GM06990 (cell line): ENCODE data around the gene DOCK4.

Experiments used
- DNase-seq: peaks from one replicate; pipeline ENCODE4 v3.0.0-alpha.2; 2011; ENCODE audit not compliant: insufficient read length; ENCODE audit errors: extremely low read depth
- H3K27me3 ChIP-seq: replicated peaks from 2 replicates; pipeline ENCODE4 v1.6.0; 2011; ENCODE audit warnings: low read length; ENCODE audit not compliant: control insufficient read depth, insufficient read depth
- H3K36me3 ChIP-seq: 2 replicates; pipeline ENCODE4 v1.5.1; 2011; ENCODE audit warnings: low read length; ENCODE audit not compliant: control insufficient read depth, insufficient read depth
- H3K4me3 ChIP-seq: replicated peaks from 2 replicates; pipeline ENCODE4 v1.5.1; 2011; ENCODE audit warnings: low read depth, mild to moderate bottlenecking, control low read depth, low read length
- CTCF ChIP-seq: IDR thresholded peaks from 2 replicates; pipeline ENCODE4 v1.5.1; 2011; ENCODE audit warnings: low read length, control low read depth, mild to moderate bottlenecking, inconsistent platforms; ENCODE audit not compliant: insufficient read depth, poor library complexity, severe bottlenecking

Gene DOCK4

DNA sequence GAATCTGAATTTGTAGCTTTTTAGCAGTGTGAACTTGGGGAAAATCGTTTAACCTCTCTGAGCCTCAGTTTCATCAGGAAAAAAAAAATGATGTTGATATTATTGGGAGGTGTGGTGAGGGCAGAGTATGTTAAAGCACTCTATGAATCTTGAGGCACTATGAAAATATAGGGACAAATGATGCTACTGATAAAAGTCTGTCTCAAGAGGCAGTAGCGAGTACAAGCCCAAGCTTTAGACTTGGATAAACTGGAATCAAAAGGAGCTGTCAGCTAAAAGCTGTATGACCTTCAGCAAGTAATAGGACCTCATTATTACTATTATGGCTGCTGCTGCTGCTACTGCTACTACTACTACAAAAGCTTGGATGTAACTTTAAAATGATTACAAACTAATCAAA lies 8.7 kb upstream of the DOCK4 start:
- Histone ChIP-seq H3K4me3 (no peak overlapping the region), H3K36me3 (no peaks in the 10 kb centered on the region), H3K27me3 (no peaks in the 10 kb centered on the region)
- DNase-seq = no peak
- no peak for TF ChIP-seq CTCF

DNA sequence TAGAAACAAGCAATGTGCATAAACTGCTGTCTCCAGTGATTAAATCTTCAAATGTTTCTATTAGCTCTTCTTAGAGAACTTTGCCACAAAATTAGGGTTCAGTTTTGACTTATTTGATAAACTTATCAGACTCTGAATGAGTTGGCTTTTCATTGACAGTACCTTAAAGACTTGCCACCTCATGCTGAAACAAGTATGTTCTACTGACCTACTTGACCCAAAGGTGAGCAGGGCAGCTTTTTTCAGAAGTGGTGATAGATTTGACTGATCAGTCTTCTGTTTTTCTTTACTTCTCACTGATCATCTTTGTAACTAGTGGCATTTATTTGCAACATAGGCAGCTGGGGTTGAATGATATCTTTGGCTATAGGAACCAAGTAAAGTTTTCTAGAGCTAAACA lies 8.1 kb upstream of the DOCK4 start:
- TF ChIP-seq CTCF = no peak
- DNase-seq = no peak
- H3K4me3 ChIP-seq = no peak overlapping the region
- H3K36me3 ChIP-seq = no peaks in the 10 kb centered on the region
- no peaks in the 10 kb centered on the region for H3K27me3 ChIP-seq

DNA sequence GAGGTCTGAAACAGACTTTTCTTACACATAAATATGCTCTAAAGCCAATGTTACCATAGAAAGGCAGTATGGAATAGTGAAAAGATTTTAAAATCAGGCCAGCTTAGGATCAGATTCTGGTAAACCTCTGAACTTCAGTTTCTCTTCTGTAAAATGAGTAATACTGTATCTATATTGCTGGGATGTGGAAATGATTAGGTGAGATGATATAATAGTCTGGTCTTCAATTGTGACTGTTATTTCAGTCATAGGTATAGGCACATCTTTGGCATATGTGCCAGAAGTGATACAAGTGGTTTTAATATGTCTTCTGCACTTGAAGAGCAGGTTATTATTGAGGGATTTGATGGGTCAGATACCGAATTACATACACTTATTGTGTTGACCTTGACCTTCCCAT lies 7.5 kb upstream of the DOCK4 start:
- Histone ChIP-seq H3K36me3 (no peaks in the 10 kb centered on the region), H3K4me3 (no peak overlapping the region), H3K27me3 (no peaks in the 10 kb centered on the region)
- no peak for TF ChIP-seq CTCF
- no peak for DNase-seq

DNA sequence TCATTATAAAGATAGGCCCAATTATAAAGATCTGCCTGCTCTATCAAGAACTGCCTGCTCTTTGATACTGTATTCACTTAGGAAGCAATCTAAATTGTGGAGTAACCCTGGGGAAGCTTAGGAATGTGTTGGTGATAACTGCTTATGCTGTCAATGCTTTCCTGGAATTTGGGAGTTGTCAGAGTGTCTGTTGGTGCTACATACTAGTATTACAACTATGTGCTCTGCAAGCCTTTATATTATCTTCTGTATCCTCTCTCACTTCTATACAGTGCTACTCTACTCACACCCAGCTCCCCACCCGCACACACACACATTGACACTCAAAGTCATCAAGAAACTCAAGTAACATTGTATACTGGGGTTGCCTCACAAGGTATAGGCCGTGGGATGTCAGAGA lies 6.4 kb upstream of the DOCK4 start:
- no peaks in the 10 kb centered on the region for H3K27me3 ChIP-seq
- no peak for TF ChIP-seq CTCF
- no peaks in the 10 kb centered on the region for H3K36me3 ChIP-seq
- H3K4me3 ChIP-seq = no peak overlapping the region
- DNase-seq = no peak

GRCh38 chr7:112211348-112211907 lies 5.2 kb upstream of the DOCK4 start:
- Histone ChIP-seq H3K36me3 (no peaks in the 10 kb centered on the region), H3K4me3 (no peak overlapping the region), H3K27me3 (no peaks in the 10 kb centered on the region)
- no peak for TF ChIP-seq CTCF
- DNase-seq = no peak

DNA sequence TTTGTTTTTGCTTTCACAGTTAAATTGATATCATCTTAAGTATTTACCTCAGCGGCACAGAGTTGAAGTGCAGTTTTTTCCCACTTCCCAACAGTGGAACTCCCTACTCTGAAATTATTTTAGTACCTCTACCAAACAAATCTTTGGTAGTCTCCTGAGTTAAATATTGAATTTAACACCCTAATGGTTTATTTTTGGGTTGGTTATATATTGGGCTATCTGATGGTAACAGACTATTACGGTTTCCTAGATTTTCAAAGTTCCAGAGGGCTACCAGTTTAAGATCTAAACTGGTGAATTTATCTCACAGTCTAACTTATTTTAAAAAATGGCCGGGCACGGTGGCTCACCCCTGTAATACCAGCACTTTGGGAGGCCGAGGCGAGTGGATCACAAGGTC lies 1.6 kb upstream of the DOCK4 start:
- no peak for DNase-seq
- H3K27me3 ChIP-seq = no peaks in the 10 kb centered on the region
- H3K4me3 ChIP-seq = no peak overlapping the region; the same call in 1 of the 2 replicates
- no peak for TF ChIP-seq CTCF
- no peaks in the 10 kb centered on the region for H3K36me3 ChIP-seq
